DOHH2 (cell line): Measurements from ENCODE around the gene SMIM10L1.

Source experiments
- H3F3A ChIP-seq: fragments of 200-600 bp; sonication (generic), shearing (Covaris generic); 2 replicates; pipeline ENCODE4 v1.6.0; 2016; ENCODE audit warnings: antibody characterized with exemption, mild to moderate bottlenecking; ENCODE audit not compliant: control insufficient read depth, insufficient read depth
- H3K27ac ChIP-seq: fragments of 200-600 bp; sonication (generic); 2 replicates; pipeline ENCODE4 v1.5.1; 2014; ENCODE audit warnings: low read depth, mild to moderate bottlenecking, low read length, moderate library complexity
- H3K27me3 ChIP-seq: fragments of 200-600 bp; sonication (generic); 2 replicates; pipeline ENCODE4 v1.6.1; 2014; ENCODE audit warnings: mild to moderate bottlenecking, low read length, mixed read lengths; ENCODE audit not compliant: control insufficient read depth
- H3K36me3 ChIP-seq: fragments of 200-600 bp; sonication (generic); 2 replicates; pipeline ENCODE4 v1.6.1; 2014; ENCODE audit warnings: mild to moderate bottlenecking, low read length, moderate library complexity, mixed read lengths; ENCODE audit not compliant: control insufficient read depth
- H3K4me1 ChIP-seq: fragments of 200-600 bp; sonication (generic); 2 replicates; pipeline ENCODE4 v1.6.1; 2014; ENCODE audit warnings: mild to moderate bottlenecking, low read length, mixed read lengths; ENCODE audit not compliant: control insufficient read depth
- H3K4me2 ChIP-seq: fragments of 200-600 bp; sonication (generic); 2 replicates; pipeline ENCODE4 v1.6.0; 2014; ENCODE audit warnings: mild to moderate bottlenecking, low read length, moderate library complexity
- H3K4me3 ChIP-seq: fragments of 200-600 bp; sonication (generic); 2 replicates; pipeline ENCODE4 v1.5.1; 2014; ENCODE audit warnings: mild to moderate bottlenecking, low read length, mixed read lengths
- H3K79me2 ChIP-seq: fragments of 200-600 bp; sonication (generic); 2 replicates; pipeline ENCODE4 v1.6.1; 2014; ENCODE audit warnings: mild to moderate bottlenecking, low read length, mixed read lengths; ENCODE audit not compliant: control insufficient read depth
- H3K9me2 ChIP-seq: fragments of 200-600 bp; sonication (generic); replicated peaks from 2 replicates; pipeline ENCODE4 v1.6.1; 2014; ENCODE audit warnings: mild to moderate bottlenecking, low read length, mixed read lengths; ENCODE audit not compliant: control insufficient read depth
- H3K9me3 ChIP-seq: fragments of 200-600 bp; sonication (generic); 2 replicates; pipeline ENCODE4 v1.6.1; 2014; ENCODE audit warnings: antibody characterized with exemption, low read length, mixed read lengths; ENCODE audit not compliant: control insufficient read depth, insufficient read depth
- H4K20me1 ChIP-seq: fragments of 200-600 bp; sonication (generic); 2 replicates; pipeline ENCODE4 v1.6.0; 2014; ENCODE audit warnings: low read depth, mild to moderate bottlenecking, antibody characterized with exemption, low read length, moderate library complexity; ENCODE audit not compliant: control insufficient read depth, insufficient read depth
- CTCF ChIP-seq: fragments of 200-600 bp; sonication (generic); IDR thresholded peaks from one replicate; pipeline ENCODE4 v1.5.1; 2014; ENCODE audit warnings: antibody characterized with exemption, mild to moderate bottlenecking, low read depth, low read length; ENCODE audit not compliant: poor library complexity, severe bottlenecking
- EZH2phosphoT487 ChIP-seq: fragments of 200-600 bp; sonication (generic); IDR thresholded peaks from 2 replicates; pipeline ENCODE4 v1.6.1; 2017; ENCODE audit warnings: borderline replicate concordance, mild to moderate bottlenecking, antibody characterized with exemption, low read length, moderate library complexity, mixed read lengths

The SMIM10L1 gene

GRCh38 chr12:11166300-11166699, 4.7 kb upstream of the SMIM10L1 start:
- TF ChIP-seq EZH2phosphoT487 (no peak), CTCF (no peak)
- peaks cover 2% of the 10 kb centered on the region; the same call in 1 of the 2 replicates for H3K27me3 ChIP-seq
- H3K4me3 ChIP-seq, result no peak overlapping the region
- H3F3A ChIP-seq, result no peaks in the 10 kb centered on the region
- H3K4me2 ChIP-seq, result no peak overlapping the region
- H3K36me3 ChIP-seq, result peaks cover 43% of the 10 kb centered on the region
- H3K9me3 ChIP-seq, result no peaks in the 10 kb centered on the region
- H3K27ac ChIP-seq, result no peak overlapping the region
- peaks cover 90% of the 10 kb centered on the region for H3K79me2 ChIP-seq
- H3K4me1 ChIP-seq, result peaks cover 18% of the 10 kb centered on the region
- H3K9me2 ChIP-seq, result no peaks in the 10 kb centered on the region
- no peaks in the 10 kb centered on the region for H4K20me1 ChIP-seq

- Histone ChIP-seq H3K4me3 (peak overlapping the region; percentile 75), H3K9me2 (no peaks in the 10 kb centered on the region), H3K27me3 (peaks cover 2% of the 10 kb centered on the region; the same call in 1 of the 2 replicates), H3K79me2 (peaks cover 67% of the 10 kb centered on the region), H3K4me1 (peaks cover 24% of the 10 kb centered on the region), H3K9me3 (no peaks in the 10 kb centered on the region), H3K4me2 (peak overlapping the region; percentile 61), H3F3A (no peaks in the 10 kb centered on the region), H3K27ac (peak overlapping the region; percentile 69), H3K36me3 (peaks cover 22% of the 10 kb centered on the region), H4K20me1 (no peaks in the 10 kb centered on the region)
- TF ChIP-seq EZH2phosphoT487, result no peak
- no peak for TF ChIP-seq CTCF
Observed at GRCh38 chr12:11170810-11171144, 217 bp upstream of the SMIM10L1 start.

- Histone ChIP-seq H3F3A (no peaks in the 10 kb centered on the region), H3K4me1 (peaks cover 24% of the 10 kb centered on the region), H3K27me3 (peaks cover 2% of the 10 kb centered on the region; the same call in 1 of the 2 replicates), H3K79me2 (peaks cover 53% of the 10 kb centered on the region), H3K9me3 (no peaks in the 10 kb centered on the region), H3K27ac (no peak overlapping the region), H3K36me3 (peaks cover 16% of the 10 kb centered on the region), H3K4me3 (peak overlapping the region; percentile 75), H3K4me2 (peak overlapping the region; percentile 61), H4K20me1 (no peaks in the 10 kb centered on the region), H3K9me2 (no peaks in the 10 kb centered on the region)
- TF ChIP-seq CTCF (no peak), EZH2phosphoT487 (no peak)
Observed at GRCh38 chr12:11171969-11172675, 1.1 kb downstream of the SMIM10L1 start.
